Measurements from ENCODE around the gene SEC23IP.
A peak's percentile ranks its signal among the peaks of the same experiment; 100 is the strongest.
"Not testable (repeated sequence)": the region's sequence is repeated elsewhere in the genome, so short reads cannot be mapped to it uniquely, and the experiment has no call there.

Gene SEC23IP

GRCh38 chr10:119892188-119893065, at the start of gene SEC23IP:
TSS of gene SEC23IP (plus strand) at chr10:119892730. CDS start at chr10:119892783, 53 bp downstream.
- DNase-seq = peak; percentile 45

DNA sequence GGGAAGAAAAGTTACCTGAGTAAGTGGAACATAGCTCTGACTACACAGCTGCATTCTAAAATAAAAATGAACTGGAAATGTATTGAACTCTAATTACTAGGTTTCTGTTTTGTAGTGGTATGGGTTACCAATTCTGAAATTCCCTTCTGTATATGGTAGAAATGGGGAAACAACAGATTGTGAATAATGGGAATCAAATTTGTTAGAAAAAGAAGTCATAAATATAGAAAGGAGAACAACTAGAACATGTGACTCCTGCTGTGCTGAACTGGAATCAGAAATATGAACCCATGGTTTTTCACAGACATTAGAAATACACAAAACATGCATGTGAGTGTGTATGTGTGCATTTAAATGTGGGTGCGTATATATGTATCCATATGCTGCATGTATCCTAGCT, 46.9 kb upstream of the SEC23IP start:
- DNase-seq = no peak

- DNase-seq = no peak
Observed at GRCh38 chr10:119849031-119849789, 43.3 kb upstream of the SEC23IP start.

GRCh38 chr10:119849944-119850343, 42.6 kb upstream of the SEC23IP start:
- no peak for DNase-seq

DNA sequence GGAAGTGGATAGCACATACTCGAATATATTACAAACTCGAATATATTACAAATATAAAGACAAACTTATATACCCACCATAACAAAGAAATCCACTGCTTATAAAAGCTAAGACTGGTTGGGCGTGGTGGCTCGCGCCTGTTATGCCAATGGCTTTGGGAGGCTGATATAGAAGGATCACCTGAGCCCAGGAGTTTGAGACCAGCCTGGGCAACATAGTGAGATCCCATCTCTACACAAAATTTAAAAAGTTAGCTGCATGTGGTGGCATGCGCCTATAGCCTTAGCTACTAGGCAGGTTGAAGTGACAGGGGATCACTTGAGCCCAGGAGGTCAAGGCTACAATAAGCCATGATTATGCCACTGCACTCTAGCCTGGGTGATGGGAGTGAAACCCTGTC, 40.3 kb upstream of the SEC23IP start:
- no peak for DNase-seq

GRCh38 chr10:119852822-119853221, 39.7 kb upstream of the SEC23IP start:
- DNase-seq = no peak

GRCh38 chr10:119853574-119853973, 39.0 kb upstream of the SEC23IP start:
- DNase-seq = no peak

GRCh38 chr10:119858063-119858462, 34.5 kb upstream of the SEC23IP start:
- DNase-seq = no peak

- no peak for DNase-seq
Observed at GRCh38 chr10:119859420-119860258, 32.9 kb upstream of the SEC23IP start.

DNA sequence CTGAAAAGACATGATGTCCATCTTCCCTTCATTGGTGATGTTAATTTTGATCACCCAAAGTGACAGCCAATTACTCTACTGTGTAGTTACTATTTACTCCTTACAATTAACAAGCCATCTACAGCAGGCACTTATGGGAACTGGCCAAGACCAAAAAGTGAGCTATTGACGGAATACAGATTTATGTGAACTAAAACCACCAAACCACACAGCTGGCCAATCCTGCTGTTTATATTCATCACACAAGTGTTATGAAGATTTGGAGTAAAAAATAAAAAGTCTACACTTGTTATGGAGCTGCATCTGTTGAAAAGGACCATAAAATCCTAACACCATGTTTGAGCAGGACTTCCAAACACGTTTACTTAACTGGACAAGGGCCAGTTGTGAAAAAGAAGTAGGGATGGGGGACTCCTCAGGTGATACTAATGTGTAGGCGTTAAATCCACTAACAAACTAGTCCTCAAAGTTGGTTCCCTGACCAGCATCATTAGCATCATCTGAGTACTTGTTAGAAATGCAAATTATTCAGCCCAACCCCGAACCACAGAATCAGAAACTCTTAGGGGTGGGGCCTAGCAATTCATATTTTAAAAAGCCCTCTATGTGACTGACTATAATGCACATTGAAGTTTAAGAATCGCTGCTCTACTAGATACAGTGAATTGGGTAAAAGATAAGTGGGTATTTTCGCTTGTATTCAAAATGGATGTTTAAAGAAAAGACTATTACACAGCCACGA, 31.5 kb upstream of the SEC23IP start:
- no peak for DNase-seq

GRCh38 chr10:119862524-119862923, 30.0 kb upstream of the SEC23IP start:
- no peak for DNase-seq

- no peak for DNase-seq
Observed at GRCh38 chr10:119863951-119864565, 28.5 kb upstream of the SEC23IP start.

- DNase-seq = no peak
Observed at GRCh38 chr10:119865699-119866240, 26.8 kb upstream of the SEC23IP start.

DNA sequence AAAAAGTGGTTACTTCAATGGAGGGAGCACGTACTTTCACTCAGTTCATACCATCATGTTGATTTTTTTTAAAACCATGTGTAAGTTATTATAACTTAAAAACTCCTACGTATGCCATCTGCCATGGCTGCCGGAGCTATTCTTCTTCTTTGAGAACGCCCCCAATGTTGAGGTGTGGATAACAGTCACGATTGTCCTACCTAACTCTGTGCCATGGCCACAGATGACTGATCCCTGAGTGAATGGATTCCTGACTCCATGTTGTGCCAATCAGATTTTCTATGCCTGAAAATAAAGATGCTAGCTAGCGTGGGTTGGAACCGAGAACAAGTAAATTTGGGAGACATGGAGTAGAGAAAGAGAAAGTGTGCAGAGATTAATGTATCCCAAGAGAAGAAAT, 25.2 kb upstream of the SEC23IP start:
- DNase-seq = no peak

DNA sequence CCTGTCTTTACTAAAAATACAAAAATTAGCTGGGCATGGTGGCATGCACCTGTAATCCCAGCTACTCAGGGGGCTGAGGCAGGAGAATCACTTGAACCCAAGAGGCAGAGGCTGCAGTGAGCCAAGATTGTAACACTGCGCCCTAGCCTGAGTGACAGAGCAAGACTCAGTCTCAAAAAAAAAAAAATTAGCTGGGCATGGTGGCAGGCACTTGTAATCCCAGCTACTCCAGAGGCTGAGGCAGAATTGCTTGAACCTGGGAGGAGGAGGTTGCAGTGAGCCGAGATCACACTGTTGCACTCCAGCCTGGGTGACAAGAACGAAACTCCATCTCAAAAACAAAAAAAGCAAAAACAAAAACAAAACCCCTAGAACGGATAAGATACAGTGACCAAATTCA, 23.1 kb upstream of the SEC23IP start:
- DNase-seq = not testable (repeated sequence)

DNA sequence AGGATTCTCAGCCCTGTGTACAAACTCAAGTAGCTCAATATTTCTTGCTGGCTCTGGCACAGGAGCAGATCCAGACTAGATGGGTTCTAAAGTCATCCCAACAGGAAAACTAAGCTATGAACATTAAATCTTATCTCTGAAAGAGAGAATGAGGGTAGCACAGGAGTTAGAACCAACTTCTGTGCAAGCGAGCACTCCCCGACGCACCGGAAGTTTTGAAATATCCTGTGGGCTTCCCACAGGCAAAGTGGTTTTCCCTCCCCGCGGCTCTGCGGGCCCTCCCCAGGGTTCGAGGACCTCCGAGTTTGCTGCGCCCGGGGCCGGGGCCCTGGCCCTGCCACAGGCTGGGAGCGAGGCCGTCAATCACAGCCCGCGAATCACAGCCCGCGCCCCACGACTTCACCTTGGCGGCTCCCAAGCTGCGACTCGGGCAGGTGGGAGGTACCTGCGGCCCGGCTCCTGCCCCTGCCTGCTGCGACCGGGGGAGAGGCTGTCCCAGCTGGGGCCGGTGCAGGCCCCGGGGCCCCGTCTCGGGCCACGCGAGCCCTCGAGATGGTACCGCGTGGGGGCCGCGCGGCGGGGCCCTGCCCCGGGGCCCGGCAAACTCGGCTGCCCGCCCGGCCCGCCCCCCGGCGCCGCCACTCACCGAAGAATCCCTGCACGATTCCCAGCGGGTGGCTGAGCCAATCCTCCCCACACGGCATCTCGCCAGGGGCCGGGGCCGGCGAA, 20.5 kb upstream of the SEC23IP start:
- no peak for DNase-seq

- DNase-seq = no peak
Observed at GRCh38 chr10:119872610-119872859, 20.0 kb upstream of the SEC23IP start, which contains the start of gene MCMBP. TSS of gene MCMBP (minus strand) at chr10:119872843. CDS start at chr10:119872584, 259 bp downstream.

DNA sequence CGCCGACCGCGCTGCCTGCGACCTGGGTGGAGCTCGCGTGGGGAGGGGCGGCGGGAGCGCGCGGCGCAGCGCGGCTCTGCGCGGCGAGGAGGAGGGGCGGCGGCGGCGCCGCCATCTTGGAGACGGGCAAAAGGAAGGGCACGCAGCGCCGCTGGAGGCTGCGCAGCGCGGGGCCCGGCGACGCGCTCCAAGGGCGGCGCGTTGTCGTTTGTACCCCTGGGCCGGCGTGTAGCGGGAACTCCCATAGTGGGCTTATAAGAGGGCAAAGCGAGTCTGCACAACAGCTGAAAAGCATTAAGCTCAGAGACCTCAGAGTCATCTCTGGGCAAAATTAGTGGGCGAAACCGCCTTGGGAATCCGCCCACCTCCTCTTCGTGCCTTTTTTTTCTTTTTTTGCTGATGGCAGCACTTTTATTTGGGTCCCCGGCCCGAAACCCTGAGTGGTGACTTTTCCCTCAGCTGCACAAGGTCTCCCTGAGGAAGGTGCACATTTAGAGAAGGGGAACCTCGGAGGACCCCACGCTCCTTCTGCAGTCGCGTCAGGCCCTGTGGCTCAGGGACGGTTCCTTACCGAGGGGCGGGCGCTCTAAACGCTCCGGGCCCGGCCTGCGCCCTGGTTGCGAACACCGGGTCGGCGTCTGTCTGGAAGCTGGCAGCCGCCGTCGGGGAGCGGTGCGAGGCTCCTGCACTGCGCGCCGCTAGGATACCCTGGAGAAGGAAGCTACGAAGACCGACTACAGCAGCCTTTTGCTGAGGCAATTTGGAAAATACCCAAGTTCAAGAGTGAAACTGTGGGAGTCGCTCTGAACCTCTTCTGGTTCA, 19.5 kb upstream of the SEC23IP start:
- no peak for DNase-seq

DNA sequence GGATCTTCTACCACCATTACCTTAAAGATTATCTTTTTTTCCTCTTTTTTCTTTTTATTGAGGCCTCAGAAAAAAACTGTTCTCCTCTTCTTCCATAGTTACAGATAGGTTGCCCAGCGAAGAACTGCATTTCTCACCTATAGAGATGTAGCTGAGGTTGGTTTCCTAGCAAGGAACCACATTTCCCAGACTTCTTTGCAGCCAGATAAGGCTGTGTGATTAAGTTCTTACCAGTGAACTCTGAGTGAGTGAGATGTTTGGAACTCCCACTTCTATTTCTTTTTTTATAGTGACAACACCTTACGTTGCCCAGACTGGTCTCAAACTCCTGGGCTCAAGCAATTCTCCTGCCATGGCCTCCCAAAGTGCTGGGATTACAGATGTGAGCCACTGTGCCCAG, 14.0 kb upstream of the SEC23IP start:
- no peak for DNase-seq
